Choroid plexus epithelial cell (primary cell): Measurements from ENCODE around the gene ALOX5.
A peak's percentile ranks its signal among the peaks of the same experiment; 100 is the strongest.
"Not testable (repeated sequence)": the region's sequence is repeated elsewhere in the genome, so short reads cannot be mapped to it uniquely, and the experiment has no call there.

Source experiments
- DNase-seq: peaks from one replicate; pipeline ENCODE4 v3.0.0-alpha.2; 2010; ENCODE audit warnings: low read depth
- H3K4me3 ChIP-seq: 2 replicates; pipeline ENCODE4 v1.5.1; 2011; ENCODE audit warnings: low read depth, mild to moderate bottlenecking, control low read depth, low read length, moderate library complexity
- TF ChIP-seq, protein P1 (sequence below): conservative IDR thresholded peaks from 2 replicates; pipeline ENCODE4 v1.5.1; 2011; ENCODE audit warnings: low read depth, mild to moderate bottlenecking, control low read depth, inconsistent platforms, low read length, moderate library complexity

ALOX5 gene

DNA sequence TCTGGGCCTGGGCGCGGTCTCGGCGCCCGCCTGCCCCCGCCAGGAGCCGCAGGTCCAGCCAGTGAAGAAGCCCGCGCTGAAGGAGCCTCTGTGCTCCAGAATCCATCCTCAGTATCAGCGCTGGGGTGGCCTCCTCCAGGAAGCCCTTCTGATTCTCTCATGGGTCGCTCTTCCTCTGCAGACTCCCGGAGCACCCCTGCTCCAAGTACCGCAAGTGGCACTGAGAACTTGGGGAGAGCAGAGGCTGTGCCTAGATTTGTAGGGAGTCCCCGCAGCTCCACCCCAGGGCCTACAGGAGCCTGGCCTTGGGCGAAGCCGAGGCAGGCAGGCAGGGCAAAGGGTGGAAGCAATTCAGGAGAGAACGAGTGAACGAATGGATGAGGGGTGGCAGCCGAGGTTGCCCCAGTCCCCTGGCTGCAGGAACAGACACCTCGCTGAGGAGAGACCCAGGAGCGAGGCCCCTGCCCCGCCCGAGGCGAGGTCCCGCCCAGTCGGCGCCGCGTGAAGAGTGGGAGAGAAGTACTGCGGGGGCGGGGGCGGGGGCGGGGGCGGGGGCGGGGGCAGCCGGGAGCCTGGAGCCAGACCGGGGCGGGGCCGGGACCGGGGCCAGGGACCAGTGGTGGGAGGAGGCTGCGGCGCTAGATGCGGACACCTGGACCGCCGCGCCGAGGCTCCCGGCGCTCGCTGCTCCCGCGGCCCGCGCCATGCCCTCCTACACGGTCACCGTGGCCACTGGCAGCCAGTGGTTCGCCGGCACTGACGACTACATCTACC, at the start of gene ALOX5:
TSS of gene ALOX5 (plus strand) at position 641 of the 774 bp plus-strand sequence. CDS start at position 705, 64 bp downstream.
- TF ChIP-seq, protein P1, sequence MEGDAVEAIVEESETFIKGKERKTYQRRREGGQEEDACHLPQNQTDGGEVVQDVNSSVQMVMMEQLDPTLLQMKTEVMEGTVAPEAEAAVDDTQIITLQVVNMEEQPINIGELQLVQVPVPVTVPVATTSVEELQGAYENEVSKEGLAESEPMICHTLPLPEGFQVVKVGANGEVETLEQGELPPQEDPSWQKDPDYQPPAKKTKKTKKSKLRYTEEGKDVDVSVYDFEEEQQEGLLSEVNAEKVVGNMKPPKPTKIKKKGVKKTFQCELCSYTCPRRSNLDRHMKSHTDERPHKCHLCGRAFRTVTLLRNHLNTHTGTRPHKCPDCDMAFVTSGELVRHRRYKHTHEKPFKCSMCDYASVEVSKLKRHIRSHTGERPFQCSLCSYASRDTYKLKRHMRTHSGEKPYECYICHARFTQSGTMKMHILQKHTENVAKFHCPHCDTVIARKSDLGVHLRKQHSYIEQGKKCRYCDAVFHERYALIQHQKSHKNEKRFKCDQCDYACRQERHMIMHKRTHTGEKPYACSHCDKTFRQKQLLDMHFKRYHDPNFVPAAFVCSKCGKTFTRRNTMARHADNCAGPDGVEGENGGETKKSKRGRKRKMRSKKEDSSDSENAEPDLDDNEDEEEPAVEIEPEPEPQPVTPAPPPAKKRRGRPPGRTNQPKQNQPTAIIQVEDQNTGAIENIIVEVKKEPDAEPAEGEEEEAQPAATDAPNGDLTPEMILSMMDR: no peak
- no peak for DNase-seq
- peak within 1 kb of the TSS; percentile 20 for H3K4me3 ChIP-seq

GRCh38 chr10:45325116-45325515, 48.9 kb upstream of the ALOX5 start:
- no peak for DNase-seq
- TF ChIP-seq, protein P1: no peak
- no peak overlapping the region for H3K4me3 ChIP-seq

DNA sequence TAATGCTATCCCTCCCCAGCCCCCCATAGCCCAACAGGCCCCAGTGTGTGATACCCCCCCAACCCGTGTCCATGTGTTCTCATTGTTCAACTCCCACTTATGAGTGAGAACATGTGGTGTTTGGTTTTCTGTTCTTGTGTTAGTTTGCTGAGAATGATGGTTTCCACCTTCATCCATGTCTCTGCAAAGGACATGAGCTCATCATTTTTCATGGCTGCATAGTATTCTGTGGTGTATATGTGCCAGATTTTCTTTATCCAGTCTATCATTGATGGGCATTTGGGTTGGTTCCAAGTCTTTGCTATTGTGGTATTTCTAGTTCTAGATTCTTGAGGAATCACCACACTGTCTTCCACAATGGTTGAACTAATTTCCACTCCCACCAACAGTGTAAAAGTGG, 47.2 kb upstream of the ALOX5 start:
- not testable (repeated sequence) for H3K4me3 ChIP-seq, DNase-seq

DNA sequence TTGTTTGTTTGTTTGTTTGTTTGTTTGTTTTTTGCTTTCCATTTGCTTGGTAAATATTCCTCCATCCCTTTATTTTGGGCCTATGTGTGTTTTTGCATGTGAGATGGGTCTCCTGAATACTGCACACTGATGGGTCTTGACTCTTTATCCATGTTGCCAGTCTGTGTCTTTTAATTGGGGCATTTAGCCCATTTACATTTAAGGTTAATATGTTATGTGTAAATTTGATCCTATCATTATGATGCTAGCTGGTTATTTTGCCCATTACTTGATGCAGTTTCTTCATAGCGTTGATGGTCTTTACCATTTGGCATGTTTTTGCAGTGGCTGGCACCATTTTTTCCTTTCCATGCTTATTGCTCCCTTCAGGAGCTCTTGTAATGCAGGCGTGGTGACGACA, 42.2 kb upstream of the ALOX5 start:
- not testable (repeated sequence) for DNase-seq, H3K4me3 ChIP-seq

DNA sequence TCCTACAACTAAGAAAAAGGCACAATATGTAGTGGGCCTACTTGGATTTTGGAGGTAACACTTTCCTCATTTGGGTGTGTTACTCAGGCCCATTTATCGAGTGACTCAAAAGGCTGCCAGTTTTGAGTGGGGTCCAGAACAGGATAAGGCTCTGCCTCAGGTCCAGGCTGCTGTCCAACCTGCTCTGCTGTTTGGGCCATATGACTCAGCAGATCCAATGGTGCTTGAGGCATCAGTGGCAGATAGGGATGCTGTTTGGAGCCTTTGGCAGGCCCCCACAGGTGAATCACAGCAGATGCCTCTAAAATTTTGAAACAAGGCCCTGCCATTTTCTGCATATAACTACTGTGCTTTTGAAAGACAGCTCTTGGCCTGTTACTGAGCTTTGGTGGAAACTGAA, 34.1 kb upstream of the ALOX5 start:
- no peak for DNase-seq
- TF ChIP-seq, protein P1: no peak
- H3K4me3 ChIP-seq: no peak overlapping the region

- H3K4me3 ChIP-seq, DNase-seq: not testable (repeated sequence)
Observed at GRCh38 chr10:45340420-45340819, 33.6 kb upstream of the ALOX5 start.

GRCh38 chr10:45346652-45347335, 27.2 kb upstream of the ALOX5 start:
- not testable (repeated sequence) for DNase-seq, H3K4me3 ChIP-seq

GRCh38 chr10:45347464-45347863, 26.6 kb upstream of the ALOX5 start:
- not testable (repeated sequence) for H3K4me3 ChIP-seq, DNase-seq

DNA sequence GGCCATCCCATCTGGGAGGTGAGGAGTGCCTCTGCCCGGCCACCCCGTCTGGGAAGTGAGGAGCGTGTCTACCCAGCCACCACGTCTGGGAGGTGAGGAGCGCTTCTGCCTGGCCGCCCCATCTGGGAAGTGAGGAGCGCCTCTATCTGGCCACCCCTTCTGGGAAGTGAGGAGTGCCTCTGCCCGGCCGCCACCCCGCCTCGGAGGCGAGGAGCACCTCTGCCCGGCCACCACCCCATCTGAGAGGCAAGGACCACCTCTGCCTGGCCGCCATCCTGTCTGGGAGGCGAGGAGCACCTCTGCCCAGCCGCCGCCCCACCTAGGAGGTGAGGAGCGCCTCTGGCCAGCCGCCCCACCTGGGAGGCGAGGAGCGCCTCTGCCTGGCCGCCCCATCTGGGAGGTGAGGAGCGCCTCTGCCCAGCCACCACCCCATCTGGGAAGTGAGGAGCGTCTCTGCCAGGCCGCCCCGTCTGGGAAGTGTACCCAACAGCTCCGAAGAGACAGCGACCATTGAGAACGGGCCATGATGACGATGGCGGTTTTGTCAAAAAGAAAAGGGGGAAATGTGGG, 25.7 kb upstream of the ALOX5 start:
- DNase-seq, H3K4me3 ChIP-seq: not testable (repeated sequence)

GRCh38 chr10:45353186-45353585, 20.8 kb upstream of the ALOX5 start:
- no peak for DNase-seq
- H3K4me3 ChIP-seq: no peak overlapping the region
- TF ChIP-seq, protein P1: no peak
